CD4-positive, alpha-beta T cell (primary cell): ENCODE data around the gene TRIML2. TPM values are rescaled to one million over a fixed set of nuclear protein-coding genes. Genes with fewer than 3 reads are reported as not detected.

Experiments used
- ATAC-seq: fragments of 200-7000 bp; cut with Tn5 transposase; one replicate; pipeline ENCODE4 v1.10.0; 2022; ENCODE audit warnings: mild to moderate bottlenecking; ENCODE audit not compliant: poor library complexity
- CTCF ChIA-PET: fragments of 350-600 bp; sonication (Branson Sonifier 250); formaldehyde crosslinking; loops from one replicate; lab custom pipeline; 2021; ENCODE audit warnings: antibody characterized with exemption, inconsistent platforms; lab: Charles Lee
- POLR2A ChIA-PET: fragments of 350-600 bp; sonication (Branson Sonifier 250); formaldehyde crosslinking; loops from one replicate; lab custom pipeline; 2021; ENCODE audit warnings: antibody characterized with exemption, inconsistent platforms; lab: Charles Lee
- DNase-seq, 14 experiments: peaks; one replicate each; pipeline ENCODE4 v3.0.0-alpha.2; 2013 to 2020; ENCODE audit warnings: mixed read lengths in 2 of 14
- H3K27ac ChIP-seq, 2 donors: one replicate each; pipeline versions ENCODE4 v1.5.1 to v1.7.0; 2013; ENCODE audit warnings: low read length in 2 of 2, low read depth in 1 of 2, mild to moderate bottlenecking in 1 of 2
- H3K27me3 ChIP-seq, 2 experiments: 1 replicate in 1 of 2; 2 replicates in 1 of 2; pipeline versions ENCODE4 v1.6.1 to v1.7.0; 2013; ENCODE audit warnings: low read length in 2 of 2, control low read depth in 1 of 2, mild to moderate bottlenecking in 1 of 2, moderate library complexity in 1 of 2; ENCODE audit not compliant: insufficient read depth in 2 of 2, control insufficient read depth in 1 of 2
- H3K36me3 ChIP-seq: one replicate; pipeline ENCODE4 v1.6.1; 2013; ENCODE audit warnings: low read length, control low read depth; ENCODE audit not compliant: insufficient read depth
- H3K4me1 ChIP-seq: one replicate; pipeline ENCODE4 v1.6.1; 2013; ENCODE audit warnings: low read length, control low read depth; ENCODE audit not compliant: insufficient read depth
- H3K4me3 ChIP-seq: one replicate; pipeline ENCODE4 v1.5.1; 2013; ENCODE audit warnings: mild to moderate bottlenecking, low read length, moderate library complexity
- H3K9me3 ChIP-seq, 2 experiments: 1 replicate in 1 of 2; 2 replicates in 1 of 2; pipeline versions ENCODE4 v1.6.1 to v1.7.0; 2013; ENCODE audit warnings: low read length in 2 of 2, mild to moderate bottlenecking in 2 of 2, control low read depth in 1 of 2, moderate library complexity in 1 of 2; ENCODE audit not compliant: control insufficient read depth in 1 of 2, insufficient read depth in 1 of 2
- H3K27ac Mint-ChIP-seq: one replicate; pipeline ENCODE4 v1.8.0; 2020; ENCODE audit warnings: mixed read lengths
- H3K27me3 Mint-ChIP-seq: one replicate; pipeline ENCODE4 v1.8.0; 2021; ENCODE audit warnings: mixed read lengths
- H3K36me3 Mint-ChIP-seq: one replicate; pipeline ENCODE4 v1.8.0; 2021; ENCODE audit warnings: low read depth, mixed read lengths
- H3K4me1 Mint-ChIP-seq: one replicate; pipeline ENCODE4 v1.8.0; 2021; ENCODE audit warnings: low read depth, mixed read lengths
- H3K4me3 Mint-ChIP-seq: one replicate; pipeline ENCODE4 v1.8.0; 2020; ENCODE audit warnings: mild to moderate bottlenecking, mixed read lengths
- H3K9me3 Mint-ChIP-seq: one replicate; pipeline ENCODE4 v1.8.0; 2020; ENCODE audit warnings: mixed read lengths
- CTCF ChIP-seq: fragments of 200-600 bp; IDR thresholded peaks from one replicate; pipeline ENCODE4 v1.8.0; 2022; ENCODE audit warnings: antibody characterized with exemption, mild to moderate bottlenecking
- intact Hi-C, 2 experiments: fragments of 100-400 bp; cut with DNase I in 1 of 2; cut with micrococcal nuclease in 1 of 2; formaldehyde crosslinking; loops; one replicate each; pipeline versions ENCODE4 v1.15.1 to v1.9.0; 2023 to 2025; cut with DNase I, micrococcal nuclease
- polyA plus RNA-seq, 2 donors: library from polyadenylated mRNA; unstranded; fragments of 120-200 nt; gene quantifications; one replicate each; pipeline ENCODE4 v1.2.1, GENCODE V29; 2013
- total RNA-seq, 174 experiments: library from RNA in 2 of 174; stranded (reverse) in 2 of 174; gene quantifications; one replicate each; pipeline ENCODE4 v1.2.3 and lab custom pipeline; 2021 to 2026

Gene TRIML2
- not detected for total RNA-seq
- not detected for polyA plus RNA-seq (2013, experiment 1 of 2)
- not detected for polyA plus RNA-seq (2013, experiment 2 of 2)
- 0 to 0.07 (median 0) reads per million in 172 experiments for total RNA-seq (lab: John Stamatoyannopoulos, UW)

- H3K27me3 Mint-ChIP-seq = no peaks in the 10 kb centered on the region
- H3K27me3 ChIP-seq = no peaks in the 10 kb centered on the region
- no peak for ATAC-seq
- ChIA-PET POLR2A (no interaction called here), CTCF (no interaction called here)
- H3K4me3 Mint-ChIP-seq = no peak within 1 kb of the TSS
- peaks cover 0 to 30% of the 10 kb centered on the region in 2 experiments for H3K9me3 ChIP-seq
- H3K4me1 ChIP-seq = no peaks in the 10 kb centered on the region
- no peak within 1 kb of the TSS for H3K27ac ChIP-seq
- H3K9me3 Mint-ChIP-seq = peaks cover 7% of the 10 kb centered on the region
- no peak within 1 kb of the TSS for H3K4me3 ChIP-seq
- no peak within 1 kb of the TSS for H3K27ac Mint-ChIP-seq
- no peak for DNase-seq
- no peak for TF ChIP-seq CTCF
- no peaks in the 10 kb centered on the region for H3K4me1 Mint-ChIP-seq
- H3K36me3 Mint-ChIP-seq = no peaks in the 10 kb centered on the region
- intact Hi-C loops = no loop called here
- no peaks in the 10 kb centered on the region for H3K36me3 ChIP-seq
Measured at GRCh38 chr4:188109157-188109755, at the start of gene TRIML2. Gene TRIML2 (minus strand): TSS chr4:188109603. CDS start chr4:188105368, 4,235 bp downstream.

GRCh38 chr4:188158336-188158735 lies 48.9 kb upstream of the TRIML2 start:
- intact Hi-C loops = no loop called here
- no peak for TF ChIP-seq CTCF
- no peak overlapping the region for H3K4me3 ChIP-seq
- H3K4me1 ChIP-seq = no peaks in the 10 kb centered on the region
- Mint-ChIP-seq H3K27ac (no peak overlapping the region), H3K9me3 (peaks cover 5% of the 10 kb centered on the region), H3K27me3 (no peaks in the 10 kb centered on the region), H3K4me1 (no peaks in the 10 kb centered on the region), H3K36me3 (no peaks in the 10 kb centered on the region), H3K4me3 (no peak overlapping the region)
- H3K36me3 ChIP-seq = no peaks in the 10 kb centered on the region
- POLR2A ChIA-PET = no interaction called here
- CTCF ChIA-PET = no interaction called here
- H3K27me3 ChIP-seq = no peaks in the 10 kb centered on the region
- ATAC-seq (no peak), DNase-seq (no peak)
- H3K9me3 ChIP-seq = peaks cover 0 to 40% of the 10 kb centered on the region in 2 experiments
- H3K27ac ChIP-seq = no peak overlapping the region

- Mint-ChIP-seq H3K4me1 (no peaks in the 10 kb centered on the region), H3K36me3 (no peaks in the 10 kb centered on the region), H3K9me3 (peaks cover 5% of the 10 kb centered on the region), H3K27me3 (no peaks in the 10 kb centered on the region), H3K27ac (no peak overlapping the region), H3K4me3 (no peak overlapping the region)
- TF ChIP-seq CTCF = no peak
- Histone ChIP-seq H3K27me3 (no peaks in the 10 kb centered on the region), H3K36me3 (no peaks in the 10 kb centered on the region), H3K4me3 (no peak overlapping the region), H3K4me1 (no peaks in the 10 kb centered on the region), H3K27ac (no peak overlapping the region), H3K9me3 (peaks cover 0 to 22% of the 10 kb centered on the region in 2 experiments)
- no peak for DNase-seq
- ChIA-PET CTCF (no interaction called here), POLR2A (no interaction called here)
- no peak for ATAC-seq
- intact Hi-C loops = no loop called here
Measured at GRCh38 chr4:188154668-188155405, 45.4 kb upstream of the TRIML2 start.
